Mesendoderm (in vitro differentiated cells): ENCODE measurements around the gene RPS27L.

ENCODE experiments used
- DNase-seq: peaks from one replicate; pipeline ENCODE4 v3.0.0; 2013
- H2AK5ac ChIP-seq: 2 replicates; pipeline ENCODE4 v1.6.1; 2013; ENCODE audit warnings: low read length, inconsistent platforms
- H2BK120ac ChIP-seq: 2 replicates; pipeline ENCODE4 v1.6.1; 2013; ENCODE audit warnings: low read depth, mild to moderate bottlenecking, low read length, moderate library complexity, mixed read lengths
- H2BK15ac ChIP-seq: replicated peaks from 2 replicates; pipeline ENCODE4 v1.6.1; 2013; ENCODE audit warnings: low read depth, mild to moderate bottlenecking, moderate library complexity
- H2BK5ac ChIP-seq: 2 replicates; pipeline ENCODE4 v1.6.1; 2013; ENCODE audit warnings: low read length, inconsistent platforms
- H3K18ac ChIP-seq: 2 replicates; pipeline ENCODE4 v1.6.1; 2013; ENCODE audit warnings: mild to moderate bottlenecking, low read length, mixed read lengths
- H3K23ac ChIP-seq: one replicate; pipeline ENCODE4 v1.6.1; 2013; ENCODE audit warnings: low read length
- H3K27ac ChIP-seq: 2 replicates; pipeline ENCODE4 v1.5.1; 2013; ENCODE audit warnings: low read depth, mild to moderate bottlenecking, inconsistent platforms, low read length, moderate library complexity
- H3K27me3 ChIP-seq: 2 replicates; pipeline ENCODE4 v1.6.1; 2013; ENCODE audit warnings: low read length, control low read depth, mild to moderate bottlenecking, inconsistent platforms; ENCODE audit not compliant: insufficient read depth, poor library complexity
- H3K36me3 ChIP-seq: 2 replicates; pipeline ENCODE4 v1.6.1; 2013; ENCODE audit warnings: low read length, inconsistent platforms; ENCODE audit not compliant: control insufficient read depth, insufficient read depth
- H3K4ac ChIP-seq: one replicate; pipeline ENCODE4 v1.6.1; 2013; ENCODE audit warnings: low read depth, mild to moderate bottlenecking, low read length, moderate library complexity
- H3K4me1 ChIP-seq: 2 replicates; pipeline ENCODE4 v1.6.1; 2013; ENCODE audit warnings: low read depth, low read length, inconsistent platforms; ENCODE audit not compliant: control insufficient read depth
- H3K4me2 ChIP-seq: 2 replicates; pipeline ENCODE4 v1.6.1; 2013; ENCODE audit warnings: low read length
- H3K4me3 ChIP-seq: 2 replicates; pipeline ENCODE4 v1.5.1; 2013; ENCODE audit warnings: mild to moderate bottlenecking, low read length
- H3K56ac ChIP-seq: one replicate; pipeline ENCODE4 v1.6.1; 2013; ENCODE audit warnings: low read length
- H3K79me1 ChIP-seq: 2 replicates; pipeline ENCODE4 v1.6.1; 2013; ENCODE audit warnings: low read length, inconsistent platforms
- H3K79me2 ChIP-seq: 2 replicates; pipeline ENCODE4 v1.6.1; 2013; ENCODE audit warnings: mild to moderate bottlenecking, low read length; ENCODE audit not compliant: control insufficient read depth, insufficient read depth
- H3K9ac ChIP-seq: 2 replicates; pipeline ENCODE4 v1.6.1; 2013; ENCODE audit warnings: low read length, inconsistent platforms
- H4K5ac ChIP-seq: one replicate; pipeline ENCODE4 v1.6.1; 2013; ENCODE audit warnings: low read length
- H4K8ac ChIP-seq: one replicate; pipeline ENCODE4 v1.6.1; 2013; ENCODE audit warnings: low read depth, mild to moderate bottlenecking, control low read depth, low read length, moderate library complexity
- WGBS: extraction: QIAGEN DNeasy Blood & Tissue Kit; methylation state at CpG from one replicate; pipeline ENCODE4 v1.1.7; 2013; ENCODE audit warnings: low lambda C conversion rate, missing lambda C conversion rate; ENCODE audit not compliant: insufficient coverage; ENCODE audit errors: extremely low coverage; 5-methylcytosine and 5-hydroxymethylcytosine counted together

The RPS27L gene

DNA sequence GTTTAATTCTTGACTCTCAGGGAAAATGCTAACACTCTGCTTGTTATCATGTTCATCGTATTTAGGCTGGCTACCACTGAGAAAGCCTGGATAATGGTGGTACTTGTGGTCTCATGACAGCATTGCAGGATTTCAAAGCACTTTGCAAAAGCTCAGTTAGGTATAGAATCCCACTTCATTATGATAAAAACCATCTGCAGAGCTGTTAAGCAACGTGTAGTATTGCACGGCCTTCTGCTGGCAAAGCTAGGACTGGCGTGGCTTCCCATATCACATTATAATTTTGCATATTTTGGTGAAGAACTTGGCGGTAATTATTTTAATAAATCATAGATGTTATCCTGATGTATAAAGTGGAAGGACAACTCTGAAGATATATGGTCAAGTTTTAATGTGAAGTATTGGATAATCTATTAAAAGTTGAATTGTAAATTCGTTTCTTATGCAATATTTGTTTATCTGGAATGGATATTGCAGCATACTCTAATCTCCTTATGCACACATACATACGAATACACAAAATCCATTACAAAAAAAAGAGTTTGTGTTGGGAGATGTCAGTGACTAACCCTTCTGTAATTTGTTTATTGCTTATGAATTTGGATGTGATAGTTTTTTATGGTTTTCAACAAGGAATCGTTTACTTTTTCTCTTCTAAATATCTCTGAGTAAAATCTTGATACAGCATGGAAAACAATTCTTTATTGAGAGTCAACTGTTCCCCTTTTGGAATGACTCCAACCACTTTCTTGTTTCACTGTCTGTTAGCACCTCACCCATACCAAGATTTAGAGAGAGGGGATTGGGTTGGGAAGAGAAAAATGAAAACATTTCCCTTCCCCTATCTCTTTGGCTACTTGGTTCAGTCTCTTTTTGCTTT, 41.3 kb upstream of the RPS27L start:
- DNase-seq = peak; percentile 31
- no peak overlapping the region for H3K27ac ChIP-seq

GRCh38 chr15:63197626-63198025, 40.3 kb upstream of the RPS27L start:
- no peak overlapping the region for H3K9ac ChIP-seq
- no peaks in the 10 kb centered on the region for H3K27me3 ChIP-seq
- peaks cover 11% of the 10 kb centered on the region for H3K4me1 ChIP-seq
- H3K79me1 ChIP-seq = peaks cover 15% of the 10 kb centered on the region
- H4K5ac ChIP-seq = no peak overlapping the region
- no CpG with 5 or more reads among the region's 1 CpG for WGBS
- H3K36me3 ChIP-seq = no peaks in the 10 kb centered on the region
- H2BK5ac ChIP-seq = no peak overlapping the region
- no peak overlapping the region for H3K56ac ChIP-seq
- DNase-seq = no peak
- peaks cover 11% of the 10 kb centered on the region for H3K79me2 ChIP-seq
- no peak overlapping the region for H3K23ac ChIP-seq
- no peak overlapping the region for H3K27ac ChIP-seq
- peak overlapping the region; percentile 21 for H2BK120ac ChIP-seq
- H4K8ac ChIP-seq = no peak overlapping the region
- no peak overlapping the region for H2BK15ac ChIP-seq
- no peak overlapping the region for H3K4ac ChIP-seq
- H3K18ac ChIP-seq = no peak overlapping the region
- no peak overlapping the region for H3K4me3 ChIP-seq
- H2AK5ac ChIP-seq = no peak overlapping the region
- H3K4me2 ChIP-seq = no peak overlapping the region

More for the DNA sequence above, 41.3 kb upstream of the RPS27L start:
- H3K36me3 ChIP-seq = no peaks in the 10 kb centered on the region
- H2BK120ac ChIP-seq = no peak overlapping the region
- H3K79me1 ChIP-seq = peaks cover 13% of the 10 kb centered on the region
- H4K8ac ChIP-seq = no peak overlapping the region
- no peak overlapping the region for H3K9ac ChIP-seq
- no peak overlapping the region for H3K18ac ChIP-seq
- no peak overlapping the region for H2BK15ac ChIP-seq
- no peak overlapping the region for H2BK5ac ChIP-seq
- H3K27me3 ChIP-seq = no peaks in the 10 kb centered on the region
- H3K4me3 ChIP-seq = no peak overlapping the region
- H3K4me1 ChIP-seq = peaks cover 11% of the 10 kb centered on the region
- H3K79me2 ChIP-seq = peaks cover 8% of the 10 kb centered on the region
- H3K4ac ChIP-seq = no peak overlapping the region
- no peak overlapping the region for H3K23ac ChIP-seq
- no peak overlapping the region for H3K4me2 ChIP-seq
- no peak overlapping the region for H4K5ac ChIP-seq
- no peak overlapping the region for H2AK5ac ChIP-seq
- WGBS = no CpG with 5 or more reads among the region's 8 CpGs
- H3K56ac ChIP-seq = no peak overlapping the region

GRCh38 chr15:63196842-63197241, 39.6 kb upstream of the RPS27L start:
- Histone ChIP-seq H4K5ac (no peak overlapping the region), H3K36me3 (no peaks in the 10 kb centered on the region), H3K56ac (peak overlapping the region; percentile 17), H3K79me2 (peaks cover 19% of the 10 kb centered on the region), H3K27ac (no peak overlapping the region), H2BK120ac (no peak overlapping the region), H2AK5ac (no peak overlapping the region), H3K4me1 (peaks cover 17% of the 10 kb centered on the region), H3K23ac (no peak overlapping the region), H3K9ac (no peak overlapping the region), H3K18ac (no peak overlapping the region), H3K4me3 (no peak overlapping the region), H2BK15ac (no peak overlapping the region), H2BK5ac (no peak overlapping the region), H3K4me2 (no peak overlapping the region), H3K4ac (no peak overlapping the region), H3K79me1 (peaks cover 20% of the 10 kb centered on the region), H4K8ac (no peak overlapping the region), H3K27me3 (no peaks in the 10 kb centered on the region)
- DNase-seq = no peak
- WGBS = no CpG with 5 or more reads among the region's 1 CpG

DNA sequence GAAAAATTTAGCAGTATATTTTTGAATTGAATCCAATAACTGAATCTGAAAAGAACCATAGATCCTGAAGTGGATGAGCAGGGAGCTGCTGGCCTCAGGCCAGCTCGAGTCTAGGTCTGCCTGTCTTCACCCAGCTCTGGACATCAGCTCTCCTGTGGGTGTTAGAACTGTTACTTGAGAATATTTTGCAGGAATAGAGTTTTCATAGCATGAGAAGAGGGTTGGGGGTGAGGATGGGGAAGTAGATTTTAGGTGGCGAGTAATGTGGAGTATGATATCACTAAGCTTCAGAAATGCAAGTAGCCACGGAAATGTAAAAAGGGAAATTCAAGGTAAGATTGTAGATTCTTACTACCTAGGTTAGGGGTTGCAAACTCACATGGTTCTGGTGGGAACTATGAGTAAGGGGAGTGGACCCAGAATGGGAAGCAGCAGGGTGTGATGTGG, 38.3 kb upstream of the RPS27L start:
- Histone ChIP-seq H2BK5ac (no peak overlapping the region), H2AK5ac (no peak overlapping the region), H3K36me3 (no peaks in the 10 kb centered on the region), H3K27ac (no peak overlapping the region), H3K27me3 (no peaks in the 10 kb centered on the region), H2BK15ac (no peak overlapping the region), H3K4me1 (peaks cover 18% of the 10 kb centered on the region), H3K9ac (no peak overlapping the region), H3K23ac (no peak overlapping the region), H3K4me2 (no peak overlapping the region), H3K79me2 (peaks cover 21% of the 10 kb centered on the region), H3K79me1 (peaks cover 16% of the 10 kb centered on the region), H3K56ac (no peak overlapping the region), H3K4ac (no peak overlapping the region), H3K18ac (peak overlapping the region; percentile 75), H4K5ac (no peak overlapping the region), H3K4me3 (no peak overlapping the region), H4K8ac (no peak overlapping the region), H2BK120ac (no peak overlapping the region)
- WGBS = 100% methylated on average over 1 of the region's 3 CpGs
- DNase-seq = no peak

GRCh38 chr15:63194880-63195568, 37.7 kb upstream of the RPS27L start:
- H3K27me3 ChIP-seq = no peaks in the 10 kb centered on the region
- peaks cover 23% of the 10 kb centered on the region for H3K79me2 ChIP-seq
- H3K18ac ChIP-seq = no peak overlapping the region
- no peak overlapping the region for H3K4me2 ChIP-seq
- H3K9ac ChIP-seq = no peak overlapping the region
- WGBS = no CpG with 5 or more reads among the region's 4 CpGs
- peaks cover 17% of the 10 kb centered on the region for H3K79me1 ChIP-seq
- H3K23ac ChIP-seq = no peak overlapping the region
- H2BK15ac ChIP-seq = no peak overlapping the region
- H3K4me1 ChIP-seq = peaks cover 19% of the 10 kb centered on the region
- no peak overlapping the region for H4K5ac ChIP-seq
- H2BK5ac ChIP-seq = no peak overlapping the region
- no peaks in the 10 kb centered on the region for H3K36me3 ChIP-seq
- no peak overlapping the region for H2BK120ac ChIP-seq
- no peak for DNase-seq
- no peak overlapping the region for H3K27ac ChIP-seq
- no peak overlapping the region for H4K8ac ChIP-seq
- no peak overlapping the region for H2AK5ac ChIP-seq
- H3K56ac ChIP-seq = no peak overlapping the region
- no peak overlapping the region for H3K4ac ChIP-seq
- H3K4me3 ChIP-seq = no peak overlapping the region
